Neural progenitor cell (in vitro differentiated cells): Measurements from ENCODE around the gene CPLX1.

Source experiments
- CTCF ChIP-seq: fragments of 200-600 bp; sonication (generic); IDR thresholded peaks from 2 replicates; pipeline ENCODE4 v1.5.1; 2017; ENCODE audit warnings: antibody characterized with exemption, mild to moderate bottlenecking
- EZH2phosphoT487 ChIP-seq: fragments of 200-600 bp; sonication (generic); IDR thresholded peaks from 2 replicates; pipeline ENCODE4 v1.6.1; 2017; ENCODE audit warnings: antibody characterized with exemption

GRCh38 chr4:874971-875817 lies 49.3 kb upstream of the CPLX1 start:
- no peak for TF ChIP-seq CTCF
- TF ChIP-seq EZH2phosphoT487 = no peak
